Measurements from ENCODE around the gene TNRC6B. TPM values are rescaled to one million over a fixed set of nuclear protein-coding genes. Genes with fewer than 3 reads are reported as not detected.
"Not testable (repeated sequence)": the region's sequence is repeated elsewhere in the genome, so short reads cannot be mapped to it uniquely, and the experiment has no call there.

TNRC6B gene
- total RNA-seq, 2 donors from 2014 or later, result 25.0 to 27.1 TPM

GRCh38 chr22:40190501-40190900 lies 12.8 kb downstream of the TNRC6B start:
- Histone ChIP-seq H3K4me1 (peaks cover 0 to 70% of the 10 kb centered on the region in 2 donors), H3K36me3 (no peaks in the 10 kb centered on the region), H3K4me3 (no peak overlapping the region), H3K27me3 (no peaks in the 10 kb centered on the region), H3K27ac (peak overlapping the region in 1 of 2 donors; percentile 52), H3K9me3 (no peaks in the 10 kb centered on the region)
- TF ChIP-seq CTCF (IDR thresholded peaks at IDR 0.05), result no peak
- no peak for DNase-seq (ENCODE audit: low spot score)

- Histone ChIP-seq H3K9me3 (no peaks in the 10 kb centered on the region), H3K27me3 (no peaks in the 10 kb centered on the region), H3K4me1 (peaks cover 0 to 73% of the 10 kb centered on the region in 2 donors), H3K36me3 (no peaks in the 10 kb centered on the region), H3K27ac (peak overlapping the region in 1 of 2 donors; percentile 12), H3K4me3 (no peak overlapping the region)
- peak; percentile 23 to 54 for TF ChIP-seq CTCF (IDR thresholded peaks at IDR 0.05)
- DNase-seq (ENCODE audit: low spot score), result no peak
Measured at GRCh38 chr22:40193429-40194421, 16.0 kb downstream of the TNRC6B start.

- no peaks in the 10 kb centered on the region for H3K9me3 ChIP-seq
- DNase-seq (ENCODE audit: low spot score), result no peak
- H3K4me1 ChIP-seq, result peaks cover 0 to 80% of the 10 kb centered on the region in 2 donors
- H3K27me3 ChIP-seq, result no peaks in the 10 kb centered on the region
- no peak overlapping the region for H3K27ac ChIP-seq
- H3K4me3 ChIP-seq, result no peak overlapping the region
- no peak for TF ChIP-seq CTCF (IDR thresholded peaks at IDR 0.05)
- H3K36me3 ChIP-seq, result no peaks in the 10 kb centered on the region
Measured at GRCh38 chr22:40194656-40195055, 16.9 kb downstream of the TNRC6B start.

GRCh38 chr22:40196628-40197360 lies 19.1 kb downstream of the TNRC6B start:
- Histone ChIP-seq H3K4me3 (no peak overlapping the region), H3K27ac (peak overlapping the region; percentile 1 to 38)
- DNase-seq (ENCODE audit: low spot score), result no peak

GRCh38 chr22:40197421-40197820 lies 19.7 kb downstream of the TNRC6B start:
- not testable (repeated sequence) for DNase-seq (ENCODE audit: low spot score); H3K9me3 ChIP-seq; H3K27me3 ChIP-seq; H3K4me3 ChIP-seq; H3K27ac ChIP-seq; H3K36me3 ChIP-seq
- H3K4me1 ChIP-seq, result peaks cover 0 to 60% of the 10 kb centered on the region in 2 donors

More at GRCh38 chr22:40196628-40197360, 19.1 kb downstream of the TNRC6B start:
- Histone ChIP-seq H3K4me1 (peaks cover 0 to 66% of the 10 kb centered on the region in 2 donors), H3K36me3 (no peaks in the 10 kb centered on the region), H3K27me3 (no peaks in the 10 kb centered on the region), H3K9me3 (no peaks in the 10 kb centered on the region)
- TF ChIP-seq CTCF (IDR thresholded peaks at IDR 0.05), result no peak

GRCh38 chr22:40198733-40199132 lies 21.0 kb downstream of the TNRC6B start:
- H3K27ac ChIP-seq, result no peak overlapping the region
- no peaks in the 10 kb centered on the region for H3K9me3 ChIP-seq
- peaks cover 0 to 55% of the 10 kb centered on the region in 2 donors for H3K4me1 ChIP-seq
- DNase-seq (ENCODE audit: low spot score), result no peak
- TF ChIP-seq CTCF (IDR thresholded peaks at IDR 0.05), result no peak
- no peaks in the 10 kb centered on the region for H3K27me3 ChIP-seq
- no peaks in the 10 kb centered on the region for H3K36me3 ChIP-seq
- no peak overlapping the region for H3K4me3 ChIP-seq
